ENCODE measurements around the gene PLIN4.

PLIN4 gene

DNA sequence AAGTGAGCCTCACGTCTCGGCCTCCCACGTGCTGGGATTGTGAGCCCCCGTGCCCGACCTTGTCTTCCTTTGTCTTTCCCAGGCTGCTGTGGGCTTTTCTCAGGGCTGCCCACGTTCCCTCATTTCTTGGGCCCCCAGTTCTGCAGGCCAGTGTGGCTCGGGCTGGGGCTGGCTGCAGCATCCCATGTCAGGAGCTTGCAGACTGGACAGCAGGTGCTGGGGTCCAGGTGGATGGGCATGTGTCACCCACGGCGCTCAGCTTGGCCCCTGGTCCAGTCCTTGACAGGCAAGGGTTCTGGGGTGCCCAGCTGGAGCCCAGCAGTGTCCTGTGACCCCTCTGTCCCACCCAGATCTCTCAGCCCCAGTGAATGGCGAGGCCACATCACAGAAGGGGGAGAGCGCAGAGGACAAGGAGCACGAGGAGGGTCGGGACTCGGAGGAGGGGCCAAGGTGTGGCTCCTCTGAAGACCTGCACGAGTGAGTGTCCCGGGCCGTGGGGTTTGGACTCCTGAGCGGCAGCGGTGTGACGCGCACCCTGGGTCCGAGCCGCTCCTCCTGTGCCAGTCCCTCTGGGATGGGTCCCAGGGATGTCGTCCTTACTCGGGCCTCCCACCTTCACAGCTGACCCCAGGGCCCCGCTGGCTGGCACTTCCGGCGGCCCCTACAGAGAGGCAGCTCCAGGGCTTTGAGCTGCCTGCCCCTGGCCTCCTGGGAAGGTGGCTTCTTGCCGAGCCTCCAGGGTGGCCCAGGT is 17.3 kb downstream of the PLIN4 start:
- no peak overlapping the region for H3K4me3 ChIP-seq (ENCODE audit: low read length)
- DNase-seq (ENCODE audit: low read depth) = no peak
- TF ChIP-seq, protein P1, sequence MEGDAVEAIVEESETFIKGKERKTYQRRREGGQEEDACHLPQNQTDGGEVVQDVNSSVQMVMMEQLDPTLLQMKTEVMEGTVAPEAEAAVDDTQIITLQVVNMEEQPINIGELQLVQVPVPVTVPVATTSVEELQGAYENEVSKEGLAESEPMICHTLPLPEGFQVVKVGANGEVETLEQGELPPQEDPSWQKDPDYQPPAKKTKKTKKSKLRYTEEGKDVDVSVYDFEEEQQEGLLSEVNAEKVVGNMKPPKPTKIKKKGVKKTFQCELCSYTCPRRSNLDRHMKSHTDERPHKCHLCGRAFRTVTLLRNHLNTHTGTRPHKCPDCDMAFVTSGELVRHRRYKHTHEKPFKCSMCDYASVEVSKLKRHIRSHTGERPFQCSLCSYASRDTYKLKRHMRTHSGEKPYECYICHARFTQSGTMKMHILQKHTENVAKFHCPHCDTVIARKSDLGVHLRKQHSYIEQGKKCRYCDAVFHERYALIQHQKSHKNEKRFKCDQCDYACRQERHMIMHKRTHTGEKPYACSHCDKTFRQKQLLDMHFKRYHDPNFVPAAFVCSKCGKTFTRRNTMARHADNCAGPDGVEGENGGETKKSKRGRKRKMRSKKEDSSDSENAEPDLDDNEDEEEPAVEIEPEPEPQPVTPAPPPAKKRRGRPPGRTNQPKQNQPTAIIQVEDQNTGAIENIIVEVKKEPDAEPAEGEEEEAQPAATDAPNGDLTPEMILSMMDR (conservative IDR thresholded peaks at IDR 0.05; ENCODE audit: low read length) = no peak

DNA sequence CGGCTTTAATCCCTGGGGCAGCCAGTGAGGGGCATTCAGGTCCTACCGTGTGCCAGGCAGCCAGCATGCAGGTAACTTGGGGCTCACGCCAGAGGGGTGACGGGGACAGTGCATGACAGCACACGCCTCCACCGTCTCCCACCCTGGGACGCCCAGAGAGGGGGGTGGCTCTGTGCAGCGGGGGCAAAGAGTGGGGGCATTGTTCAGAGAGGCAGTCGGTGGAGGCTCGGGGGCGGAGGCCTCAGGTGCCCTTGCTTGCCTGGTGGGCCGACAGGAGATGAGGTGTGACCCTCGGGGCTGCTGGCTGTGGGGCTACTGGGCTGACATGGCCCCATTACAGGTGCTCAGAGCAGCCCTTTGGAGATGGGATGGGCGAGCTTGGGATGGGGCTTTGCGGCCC is 18.4 kb downstream of the PLIN4 start:
- DNase-seq (ENCODE audit: low read depth) = no peak
- TF ChIP-seq, protein P1 (conservative IDR thresholded peaks at IDR 0.05; ENCODE audit: low read length) = no peak
- H3K4me3 ChIP-seq (ENCODE audit: low read length) = no peak overlapping the region

DNA sequence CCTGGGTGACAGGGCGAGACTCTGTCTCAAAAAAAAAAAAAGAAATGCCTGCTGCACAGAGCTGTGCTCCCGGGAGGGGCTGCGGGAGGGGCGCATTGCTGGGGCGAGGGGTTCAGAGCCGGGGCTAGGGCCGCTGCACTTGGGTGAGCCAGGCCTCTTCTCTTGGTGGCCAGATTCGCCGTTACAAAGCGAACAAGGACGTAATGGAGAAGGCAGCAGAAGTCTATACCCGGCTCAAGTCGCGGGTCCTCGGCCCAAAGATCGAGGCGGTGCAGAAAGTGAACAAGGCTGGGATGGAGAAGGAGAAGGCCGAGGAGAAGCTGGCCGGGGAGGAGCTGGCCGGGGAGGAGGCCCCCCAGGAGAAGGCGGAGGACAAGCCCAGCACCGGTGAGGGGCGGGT is 19.0 kb downstream of the PLIN4 start:
- DNase-seq (ENCODE audit: low read depth) = no peak
- TF ChIP-seq, protein P1 (conservative IDR thresholded peaks at IDR 0.05; ENCODE audit: low read length) = no peak
- no peak overlapping the region for H3K4me3 ChIP-seq (ENCODE audit: low read length)

DNA sequence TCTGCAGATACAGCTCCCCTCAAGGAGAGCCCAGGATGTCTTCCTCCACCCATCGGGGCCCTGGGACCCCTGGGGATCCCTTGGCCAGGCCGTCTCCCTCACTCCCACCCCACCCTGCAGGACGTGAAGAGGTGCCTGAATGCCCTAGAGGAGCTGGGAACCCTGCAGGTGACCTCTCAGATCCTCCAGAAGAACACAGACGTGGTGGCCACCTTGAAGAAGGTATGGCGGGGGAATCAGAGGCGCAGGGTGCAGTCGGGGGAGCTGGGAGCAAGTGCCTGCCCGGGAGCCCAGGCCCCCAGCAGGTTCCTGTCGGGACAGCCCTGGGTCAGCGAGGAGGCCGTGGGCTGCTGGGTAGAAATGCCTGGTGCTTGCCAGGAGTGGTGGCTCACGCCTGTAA is 19.6 kb downstream of the PLIN4 start:
- no peak overlapping the region for H3K4me3 ChIP-seq (ENCODE audit: low read length)
- DNase-seq (ENCODE audit: low read depth) = no peak

DNA sequence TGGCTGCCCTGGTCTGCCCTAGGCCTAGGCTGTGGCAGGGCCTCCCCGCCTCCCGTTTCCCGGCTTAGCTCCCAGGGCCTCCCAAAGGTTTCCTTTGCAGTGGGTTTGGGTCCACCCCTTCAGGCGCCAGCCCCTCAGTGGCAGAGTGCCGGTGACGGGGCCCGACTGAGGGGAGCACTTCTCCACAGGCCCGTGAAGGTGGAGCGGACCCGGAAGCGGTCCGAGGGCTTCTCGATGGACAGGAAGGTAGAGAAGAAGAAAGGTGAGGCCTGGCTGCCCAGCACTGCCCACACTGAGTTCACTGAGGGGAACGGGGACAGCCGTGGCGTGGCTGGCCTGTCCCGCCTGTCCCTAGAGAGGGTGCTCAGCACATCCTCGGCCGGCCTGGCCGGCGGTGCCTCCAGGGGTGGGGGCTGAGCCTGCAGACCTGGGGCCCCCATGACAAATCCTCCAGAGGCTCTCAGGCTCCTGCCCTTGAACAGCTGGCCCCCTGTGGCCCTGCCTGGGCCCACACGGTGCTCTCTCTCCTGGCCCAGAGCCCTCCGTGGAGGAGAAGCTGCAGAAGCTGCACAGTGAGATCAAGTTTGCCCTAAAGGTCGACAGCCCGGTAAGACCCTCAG is 20.4 kb downstream of the PLIN4 start:
- no peak for DNase-seq (ENCODE audit: low read depth)
- TF ChIP-seq, protein P1 (conservative IDR thresholded peaks at IDR 0.05; ENCODE audit: low read length) = no peak
- no peak overlapping the region for H3K4me3 ChIP-seq (ENCODE audit: low read length)

More for the DNA sequence above, 19.6 kb downstream of the PLIN4 start:
- TF ChIP-seq, protein P1 (conservative IDR thresholded peaks at IDR 0.05; ENCODE audit: low read length) = no peak

DNA sequence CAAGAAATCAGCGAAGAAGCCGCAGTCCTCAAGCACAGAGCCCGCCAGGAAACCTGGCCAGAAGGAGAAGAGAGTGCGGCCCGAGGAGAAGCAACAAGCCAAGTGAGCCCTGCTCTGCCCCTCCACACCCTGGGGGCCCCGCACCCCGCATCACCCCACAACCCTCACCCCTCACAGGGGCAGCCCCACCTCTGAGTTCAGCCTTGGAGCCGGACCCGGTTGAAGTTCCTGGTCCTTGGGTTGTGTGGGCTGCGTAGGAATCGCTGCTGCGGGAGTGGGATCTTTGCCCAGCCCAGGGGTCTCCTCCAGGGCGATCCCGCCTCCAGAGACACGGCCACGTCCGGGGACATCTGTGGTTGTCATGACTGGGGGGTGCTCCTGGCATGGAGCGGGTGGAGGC is 22.0 kb downstream of the PLIN4 start:
- no peak for DNase-seq (ENCODE audit: low read depth)
- TF ChIP-seq, protein P1 (conservative IDR thresholded peaks at IDR 0.05; ENCODE audit: low read length) = no peak
- H3K4me3 ChIP-seq (ENCODE audit: low read length) = no peak overlapping the region

DNA sequence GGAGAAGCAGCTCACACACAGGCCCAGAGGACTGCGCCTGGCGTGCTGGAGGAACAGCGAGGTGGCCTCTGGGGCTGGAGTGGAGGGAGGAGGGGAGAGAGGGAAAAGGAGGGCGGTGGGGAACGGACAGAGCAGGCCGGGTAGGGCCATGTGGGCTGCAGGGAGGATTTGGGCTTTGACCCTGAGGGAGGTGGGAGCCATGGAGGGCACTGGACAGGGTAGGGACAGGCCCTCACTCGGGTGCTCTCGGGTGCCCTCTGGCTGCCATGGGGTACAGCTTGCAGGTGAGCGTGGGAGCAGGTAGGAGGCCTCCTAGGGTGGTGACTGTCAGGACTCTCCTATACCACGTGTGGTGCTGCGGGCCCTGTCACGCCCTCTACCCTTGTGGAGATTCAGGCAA is 22.8 kb downstream of the PLIN4 start:
- TF ChIP-seq, protein P1 (conservative IDR thresholded peaks at IDR 0.05; ENCODE audit: low read length) = no peak
- no peak for DNase-seq (ENCODE audit: low read depth)
- no peak overlapping the region for H3K4me3 ChIP-seq (ENCODE audit: low read length)
